Transverse colon (tissue), 4 donors: ENCODE data around the gene CACNA1B. TPM values are rescaled to one million over a fixed set of nuclear protein-coding genes. Genes with fewer than 3 reads are reported as not detected.

ENCODE experiments used
- DNase-seq: peaks from one replicate; pipeline ENCODE4 v3.0.0-alpha.2; 2019
- H3K27ac ChIP-seq, 4 donors: fragments of 200-600 bp; sonication (generic); 2 replicates each; pipeline ENCODE4 v1.5.1; 2016 to 2018; ENCODE audit warnings: inconsistent platforms in 4 of 4
- H3K27me3 ChIP-seq: fragments of 200-600 bp; sonication (generic); 2 replicates; pipeline ENCODE4 v1.5.1; 2017; ENCODE audit warnings: inconsistent platforms
- H3K36me3 ChIP-seq, 4 donors: fragments of 200-600 bp; sonication (generic); 2 replicates each; pipeline ENCODE4 v1.5.1; 2017 to 2019; ENCODE audit warnings: inconsistent platforms in 4 of 4
- H3K4me1 ChIP-seq, 4 donors: fragments of 200-600 bp; sonication (generic); 2 replicates each; pipeline ENCODE4 v1.5.1; 2017 to 2020; ENCODE audit warnings: inconsistent platforms in 4 of 4
- H3K4me3 ChIP-seq, 4 donors: fragments of 200-600 bp; sonication (generic); 1 replicate in 1 of 4; 2 replicates in 3 of 4; pipeline versions ENCODE4 v1.5.1 to v1.6.1; 2017 to 2019; ENCODE audit warnings: inconsistent platforms in 4 of 4
- H3K9me3 ChIP-seq, 2 donors: fragments of 200-600 bp; sonication (generic); 2 replicates each; pipeline ENCODE4 v1.5.1; 2017 to 2019; ENCODE audit warnings: inconsistent platforms in 2 of 2
- CTCF ChIP-seq, 5 experiments: fragments of 200-600 bp in 3 of 5; fragments of 450-650 bp in 2 of 5; sonication (generic) in 3 of 5; IDR thresholded peaks; 1 replicate in 2 of 5; 2 replicates in 3 of 5; pipeline ENCODE4 v1.5.1; 2016 to 2017; ENCODE audit warnings: antibody characterized with exemption in 5 of 5, inconsistent platforms in 3 of 5, mild to moderate bottlenecking in 2 of 5, moderate library complexity in 1 of 5
- EP300 ChIP-seq: sonication (generic); formaldehyde crosslinking; IDR thresholded peaks from one replicate; pipeline ENCODE4 v1.6.1; 2017; ENCODE audit warnings: antibody characterized with exemption, low read depth
- POLR2A ChIP-seq: fragments of 450-650 bp; IDR thresholded peaks from one replicate; pipeline ENCODE4 v1.6.1; 2016; ENCODE audit warnings: antibody characterized with exemption, mild to moderate bottlenecking, moderate library complexity
- POLR2AphosphoS5 ChIP-seq, 3 donors: sonication (generic); formaldehyde crosslinking; IDR thresholded peaks; one replicate each; pipeline ENCODE4 v1.6.1; 2016; ENCODE audit warnings: antibody characterized with exemption in 3 of 3
- WGBS, 2 donors: methylation state at CpG; one replicate each; pipeline ENCODE4 v1.1.5; 2018; ENCODE audit warnings: low coverage in 1 of 2; 5-methylcytosine and 5-hydroxymethylcytosine counted together
- in situ Hi-C, 4 donors: fragments of 200-750 bp; cut with MboI; loops; one replicate each; pipeline versions ENCODE4 v1.15.0 to v1.15.1; 2017; ENCODE audit warnings: low sequenced_read_pairs in 3 of 4, low pct_ligation_motif_present in 1 of 4, low pct_unique_long_range_greater_than_20kb in 1 of 4
- intact Hi-C: fragments of 100-400 bp; cut with DNase I; formaldehyde crosslinking; loops from one replicate; pipeline ENCODE4 v1.15.1; 2023; ENCODE audit warnings: low total_unique reads
- total RNA-seq, 4 donors: library from RNA; depleted of rRNA; stranded (reverse); fragments of >200 nt; gene quantifications; one replicate each; pipeline ENCODE4 v1.1.0, GENCODE V29; 2016

The CACNA1B gene
- total RNA-seq, 4 donors from 2014 or later, result 0.27 to 0.40 (median 0.35) TPM

- H3K27me3 ChIP-seq, result no peaks in the 10 kb centered on the region
- in situ Hi-C loops, result no loop called here
- no peak for TF ChIP-seq EP300
- no peak overlapping the region for H3K27ac ChIP-seq
- H3K36me3 ChIP-seq, result no peaks in the 10 kb centered on the region
- H3K9me3 ChIP-seq, result no peaks in the 10 kb centered on the region
- DNase-seq, result no peak
- H3K4me3 ChIP-seq, result no peak overlapping the region
- H3K4me1 ChIP-seq, result no peaks in the 10 kb centered on the region
- intact Hi-C loops, result no loop called here
- WGBS, 2 donors, result 80% methylated on average over 9 of the region's 9 CpGs; no CpG with 5 or more reads in 1 of the 2 donors
Measured at GRCh38 chr9:138007566-138007917, 130.0 kb downstream of the CACNA1B start.

- intact Hi-C loops (no loop called here), in situ Hi-C loops (no loop called here)
- no peak for DNase-seq
- Histone ChIP-seq H3K36me3 (no peaks in the 10 kb centered on the region), H3K27me3 (no peaks in the 10 kb centered on the region), H3K9me3 (no peaks in the 10 kb centered on the region), H3K4me3 (no peak overlapping the region), H3K27ac (no peak overlapping the region), H3K4me1 (no peaks in the 10 kb centered on the region)
- no peak for TF ChIP-seq CTCF (IDR thresholded peaks at IDR 0.05)
- no peak for TF ChIP-seq POLR2AphosphoS5 (IDR thresholded peaks at IDR 0.05)
- TF ChIP-seq POLR2A, result no peak
- no peak for TF ChIP-seq EP300
- 85% methylated on average over 14 of the region's 15 CpGs; no CpG with 5 or more reads in 1 of the 2 donors for WGBS, 2 donors
Measured at GRCh38 chr9:138007918-138008841, 130.6 kb downstream of the CACNA1B start.

- Histone ChIP-seq H3K36me3 (no peaks in the 10 kb centered on the region), H3K27me3 (no peaks in the 10 kb centered on the region), H3K4me1 (no peaks in the 10 kb centered on the region), H3K9me3 (no peaks in the 10 kb centered on the region), H3K4me3 (no peak overlapping the region), H3K27ac (no peak overlapping the region)
- in situ Hi-C loops (no loop called here), intact Hi-C loops (no loop called here)
- TF ChIP-seq POLR2AphosphoS5 (IDR thresholded peaks at IDR 0.05), result no peak
- no peak for DNase-seq
- 40 to 80% methylated on average over 1 to 17 of the region's 17 CpGs for whole genome bisulfite sequencing, 2 donors
Measured at GRCh38 chr9:138009016-138009802, 131.6 kb downstream of the CACNA1B start.

- DNase-seq, result no peak
- Histone ChIP-seq H3K27me3 (no peaks in the 10 kb centered on the region), H3K4me1 (no peaks in the 10 kb centered on the region), H3K36me3 (no peaks in the 10 kb centered on the region), H3K9me3 (no peaks in the 10 kb centered on the region), H3K27ac (no peak overlapping the region), H3K4me3 (no peak overlapping the region)
- in situ Hi-C loops, result no loop called here
- no peak for TF ChIP-seq CTCF (IDR thresholded peaks at IDR 0.05)
- no peak for TF ChIP-seq POLR2AphosphoS5 (IDR thresholded peaks at IDR 0.05)
- TF ChIP-seq EP300, result no peak
- no peak for TF ChIP-seq POLR2A
- WGBS, 2 donors, result 76% methylated on average over 15 of the region's 16 CpGs; no CpG with 5 or more reads in 1 of the 2 donors
- intact Hi-C loops, result no loop called here
Measured at GRCh38 chr9:138009803-138010690, 132.5 kb downstream of the CACNA1B start.
